Loucy (cell line): ENCODE measurements around the gene ASPG.

Experiments
- CTCF ChIP-seq: fragments of 200-600 bp; sonication (generic); conservative IDR thresholded peaks from 2 replicates; pipeline ENCODE4 v1.5.1; 2014; ENCODE audit warnings: mild to moderate bottlenecking, antibody characterized with exemption, low read length
- EZH2phosphoT487 ChIP-seq: fragments of 200-600 bp; IDR thresholded peaks from 2 replicates; pipeline ENCODE4 v1.6.1; 2018; ENCODE audit warnings: antibody characterized with exemption, mild to moderate bottlenecking, moderate library complexity, borderline replicate concordance

DNA sequence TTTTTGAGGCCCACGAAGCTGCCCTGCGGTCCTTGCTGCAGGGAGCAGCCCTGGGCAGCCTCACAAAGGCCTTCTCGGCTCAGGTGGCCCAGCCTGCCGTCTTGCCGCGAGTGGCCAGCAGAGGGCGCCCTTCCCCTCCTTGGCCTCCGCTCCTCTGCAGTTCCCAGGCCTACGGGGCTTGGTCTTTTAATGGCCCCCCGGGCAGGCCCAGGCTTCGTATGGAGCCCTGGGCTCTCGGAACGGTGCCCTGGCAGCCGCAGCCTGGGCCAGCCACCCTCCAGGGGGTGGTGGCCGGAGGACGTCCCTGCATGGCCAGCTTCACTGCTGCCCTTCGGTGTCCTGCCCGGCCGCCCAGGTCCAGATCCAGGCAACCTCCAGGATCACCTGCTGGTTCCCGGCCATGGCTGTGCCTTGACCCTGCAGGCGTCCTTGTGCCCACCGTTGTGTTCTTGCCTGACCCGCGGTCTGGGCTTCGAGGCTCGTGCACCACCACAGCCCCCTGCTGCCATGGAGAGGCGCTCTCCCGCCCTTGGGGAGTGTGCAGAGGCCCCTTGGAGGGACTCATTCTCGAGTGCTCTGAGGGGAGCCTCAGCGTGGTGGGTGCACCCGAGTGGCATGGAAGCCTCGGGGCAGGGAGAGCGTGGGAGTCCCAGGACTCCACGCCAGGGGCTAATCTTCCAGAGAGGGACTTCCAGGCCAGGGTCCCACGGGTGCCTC is 9.4 kb downstream of the ASPG start:
- TF ChIP-seq CTCF (peak; percentile 80), EZH2phosphoT487 (no peak)
